Measurements from ENCODE around the gene HOPX.
"Not testable (repeated sequence)": the region's sequence is repeated elsewhere in the genome, so short reads cannot be mapped to it uniquely, and the experiment has no call there.

HOPX gene

GRCh38 chr4:56681158-56681852 is at the start of gene HOPX:
Gene HOPX, minus strand, starts transcription at chr4:56681296. Its CDS starts 23,480 bp downstream, at chr4:56657816.
- FAIRE-seq: peak; percentile 60

- FAIRE-seq: no peak
Measured at GRCh38 chr4:56730097-56730496, 49.0 kb upstream of the HOPX start.

GRCh38 chr4:56728512-56728911 is 47.4 kb upstream of the HOPX start:
- no peak for FAIRE-seq

GRCh38 chr4:56727150-56727549 is 46.1 kb upstream of the HOPX start:
- no peak for FAIRE-seq

- not testable (repeated sequence) for FAIRE-seq
Measured at GRCh38 chr4:56726593-56726992, 45.5 kb upstream of the HOPX start.

- no peak for FAIRE-seq
Measured at GRCh38 chr4:56723659-56724230, 42.6 kb upstream of the HOPX start.

GRCh38 chr4:56723201-56723605 is 42.1 kb upstream of the HOPX start:
- FAIRE-seq: no peak

- peak; percentile 30 for FAIRE-seq
Measured at GRCh38 chr4:56708146-56708545, 27.1 kb upstream of the HOPX start.

GRCh38 chr4:56705966-56706365 is 24.9 kb upstream of the HOPX start:
- FAIRE-seq: no peak

- FAIRE-seq: no peak
Measured at GRCh38 chr4:56705334-56705733, 24.2 kb upstream of the HOPX start.

GRCh38 chr4:56704089-56704871 is 23.2 kb upstream of the HOPX start:
- no peak for FAIRE-seq

GRCh38 chr4:56703378-56703777 is 22.3 kb upstream of the HOPX start:
- no peak for FAIRE-seq

GRCh38 chr4:56701644-56702043 is 20.5 kb upstream of the HOPX start:
- FAIRE-seq: no peak

GRCh38 chr4:56701161-56701480 is 20.0 kb upstream of the HOPX start:
- no peak for FAIRE-seq

- FAIRE-seq: no peak
Measured at GRCh38 chr4:56699537-56700105, 18.5 kb upstream of the HOPX start.

GRCh38 chr4:56698329-56698728 is 17.2 kb upstream of the HOPX start:
- FAIRE-seq: no peak

GRCh38 chr4:56696056-56696455 is 15.0 kb upstream of the HOPX start:
- FAIRE-seq: no peak

GRCh38 chr4:56693476-56693875 is 12.4 kb upstream of the HOPX start:
- FAIRE-seq: not testable (repeated sequence)

GRCh38 chr4:56692576-56692975 is 11.5 kb upstream of the HOPX start:
- no peak for FAIRE-seq

- no peak for FAIRE-seq
Measured at GRCh38 chr4:56691425-56691824, 10.3 kb upstream of the HOPX start.

- no peak for FAIRE-seq
Measured at GRCh38 chr4:56690393-56690792, 9.3 kb upstream of the HOPX start.

- no peak for FAIRE-seq
Measured at GRCh38 chr4:56689201-56689969, 8.3 kb upstream of the HOPX start.

GRCh38 chr4:56688094-56688647 is 7.1 kb upstream of the HOPX start:
- no peak for FAIRE-seq

Data from islet of Langerhans (tissue), 1 donor.